Limb (tissue), 2 donors: Measurements from ENCODE around the gene TIMELESS.
"Not testable (repeated sequence)": the region's sequence is repeated elsewhere in the genome, so short reads cannot be mapped to it uniquely, and the experiment has no call there.

Experiments
- DNase-seq, 2 donors: peaks; one replicate each; pipeline ENCODE4 v3.0.0-alpha.2; 2016; ENCODE audit errors: extremely low spot score in 2 of 2

The TIMELESS gene

DNA sequence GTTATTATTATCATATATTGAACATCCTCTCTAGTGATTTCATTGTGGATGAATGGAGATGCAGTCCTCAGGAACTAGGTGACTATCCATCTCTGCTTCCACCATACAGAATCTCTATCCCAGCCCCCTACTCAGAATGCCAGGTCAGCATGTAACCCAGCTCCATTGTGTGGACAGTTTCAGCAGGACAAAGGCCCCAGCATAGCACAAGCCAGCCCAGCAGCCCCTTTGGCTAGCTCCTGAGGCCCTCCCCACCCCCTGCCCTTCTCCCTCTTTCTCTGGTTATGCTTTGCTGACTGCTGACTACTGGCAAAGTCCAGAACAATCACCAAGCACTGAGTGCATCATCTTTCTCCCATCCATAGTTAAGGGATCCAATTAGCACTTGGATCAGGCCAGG lies 13.3 kb upstream of the TIMELESS start:
- DNase-seq: no peak

DNA sequence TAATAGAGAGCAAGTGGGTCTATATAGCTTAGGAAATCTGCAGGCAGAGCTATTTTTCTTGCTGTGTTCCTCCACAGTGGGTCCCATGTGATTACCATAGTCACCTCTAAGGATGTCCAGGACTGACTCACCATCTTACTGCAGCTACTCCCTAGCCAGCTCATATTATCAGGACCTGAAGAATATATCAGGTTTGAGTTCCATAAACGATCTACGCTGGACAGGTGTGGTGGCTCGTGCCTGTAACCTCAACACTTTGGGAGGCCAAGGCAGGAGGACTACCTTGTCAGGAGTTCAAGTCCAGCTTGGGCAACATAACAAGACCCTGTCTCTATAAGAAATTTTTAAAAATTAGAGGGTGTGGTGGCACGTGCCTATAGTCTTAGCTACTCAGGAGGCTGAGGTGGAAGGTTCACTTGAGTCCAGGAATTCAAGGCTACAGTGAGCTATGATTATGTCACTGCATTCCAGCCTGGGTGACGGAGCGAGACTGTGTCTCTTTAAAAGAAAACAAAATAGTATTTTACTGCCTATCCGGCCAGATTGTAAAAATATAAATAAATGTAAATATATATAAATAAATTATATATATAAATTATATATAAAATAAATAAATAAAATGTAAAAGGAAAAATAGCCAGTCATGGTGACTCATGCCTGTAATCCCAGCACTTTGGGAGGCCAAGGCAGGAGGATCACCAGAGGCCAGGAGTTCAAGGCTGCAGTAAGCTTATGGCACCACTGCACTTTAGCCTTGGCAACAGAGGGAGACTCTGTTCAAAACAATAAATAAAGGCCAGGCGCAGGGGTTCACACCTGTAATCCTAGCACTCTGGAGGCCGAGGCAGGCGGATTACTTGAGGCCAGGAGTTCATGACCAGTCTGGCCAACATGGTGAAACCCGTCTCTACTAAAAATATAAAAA lies 12.3 kb upstream of the TIMELESS start:
- no peak for DNase-seq

DNA sequence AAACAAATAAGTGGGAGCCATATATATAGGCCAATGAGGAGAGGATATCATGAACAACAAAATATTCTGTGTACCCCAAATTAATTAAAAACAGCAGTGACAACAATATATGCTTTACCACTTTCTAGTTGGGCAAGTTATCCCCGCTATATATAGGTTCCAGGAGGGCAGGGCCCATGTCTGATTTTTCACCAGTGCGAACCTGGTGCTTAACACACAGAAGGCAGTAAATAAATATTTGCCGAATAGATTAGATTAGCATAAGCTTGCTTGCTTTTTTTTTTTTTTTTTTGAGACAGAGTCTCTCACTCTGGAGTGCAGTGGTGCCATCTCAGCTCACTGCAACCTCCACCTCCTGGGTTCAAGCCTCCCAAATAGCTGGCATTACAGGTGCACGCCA lies 8.6 kb upstream of the TIMELESS start:
- no peak for DNase-seq

DNA sequence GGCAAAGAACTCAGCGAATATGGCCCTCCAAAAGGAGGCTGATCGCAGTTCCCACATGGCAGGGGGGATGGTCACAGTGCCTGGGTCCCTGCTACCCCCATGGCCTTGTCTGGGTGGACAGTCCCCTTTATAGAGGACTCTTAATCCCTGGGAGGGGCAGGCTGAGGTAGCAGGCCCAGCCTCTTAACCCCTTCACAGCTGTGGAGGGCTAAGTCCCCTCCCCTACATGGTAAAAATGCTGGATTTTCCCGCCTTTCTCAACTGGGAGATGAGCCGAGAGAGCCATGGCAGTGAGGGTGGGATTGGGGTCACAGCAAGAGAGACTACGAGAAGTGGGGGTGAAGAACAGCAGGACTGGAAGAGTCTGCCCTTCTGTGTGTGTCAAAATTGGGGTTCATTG lies 5.3 kb upstream of the TIMELESS start, which contains the start of gene MIP:
TSS of gene MIP (minus strand) at position 101 of the 400 bp plus-strand sequence. CDS start at position 57, 44 bp downstream.
- DNase-seq: no peak

DNA sequence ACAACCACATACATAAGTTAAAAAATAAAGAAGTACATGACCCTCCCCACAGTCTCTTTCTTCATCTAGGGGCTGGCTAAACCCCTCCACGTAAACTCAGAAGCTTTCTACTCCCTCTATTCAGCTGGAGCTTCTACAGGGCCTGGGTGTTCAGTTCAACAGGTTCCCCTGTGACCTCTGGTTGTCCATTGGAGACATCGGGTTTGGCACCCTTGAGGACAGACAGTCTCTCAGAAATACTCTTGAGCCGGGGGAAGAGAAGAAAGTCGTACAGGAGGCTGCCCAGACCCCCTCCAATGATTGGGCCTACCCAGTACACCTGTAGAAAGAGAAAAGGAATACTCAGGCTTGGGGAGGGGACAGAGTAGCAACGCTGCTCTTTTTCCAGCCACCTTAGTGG lies 1.9 kb upstream of the TIMELESS start:
- no peak for DNase-seq

DNA sequence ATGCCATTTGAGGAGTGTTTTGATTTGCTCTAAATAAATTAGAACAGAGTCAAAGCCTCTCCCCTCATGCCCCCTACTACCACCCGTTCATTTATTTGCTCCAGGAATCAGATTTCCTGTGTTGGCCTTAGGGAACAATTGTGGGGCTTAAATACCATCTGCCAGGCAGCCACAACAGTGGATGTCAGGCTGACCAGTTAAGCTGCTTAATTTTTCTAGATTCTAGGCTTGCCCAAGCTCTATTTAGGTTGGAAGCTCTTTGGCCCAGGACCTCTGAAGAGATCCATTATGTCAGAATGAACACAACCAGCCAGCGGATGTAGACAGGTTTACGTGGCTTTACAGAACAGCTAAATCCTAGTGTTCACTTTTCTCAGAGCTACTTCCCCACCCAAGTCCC lies 1.0 kb upstream of the TIMELESS start:
- no peak for DNase-seq

DNA sequence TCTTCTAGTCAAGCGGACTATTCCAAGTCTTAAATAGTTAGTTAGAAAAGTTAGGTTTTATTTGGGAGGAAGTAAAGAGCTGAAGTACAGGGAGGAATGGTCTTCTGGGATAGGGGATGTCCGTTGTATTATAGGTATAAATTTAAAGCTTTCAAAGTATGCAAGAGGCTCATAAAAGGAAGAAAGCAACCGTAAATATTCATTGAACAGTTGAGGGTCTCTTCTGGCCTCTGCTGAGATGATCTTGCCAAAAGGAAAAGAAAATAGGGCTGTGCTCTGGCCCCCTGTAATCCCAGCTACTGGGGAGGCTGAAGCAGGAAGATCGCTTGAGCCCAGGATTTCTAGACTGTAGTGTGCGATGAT lies 377 bp upstream of the TIMELESS start:
- no peak for DNase-seq

DNA sequence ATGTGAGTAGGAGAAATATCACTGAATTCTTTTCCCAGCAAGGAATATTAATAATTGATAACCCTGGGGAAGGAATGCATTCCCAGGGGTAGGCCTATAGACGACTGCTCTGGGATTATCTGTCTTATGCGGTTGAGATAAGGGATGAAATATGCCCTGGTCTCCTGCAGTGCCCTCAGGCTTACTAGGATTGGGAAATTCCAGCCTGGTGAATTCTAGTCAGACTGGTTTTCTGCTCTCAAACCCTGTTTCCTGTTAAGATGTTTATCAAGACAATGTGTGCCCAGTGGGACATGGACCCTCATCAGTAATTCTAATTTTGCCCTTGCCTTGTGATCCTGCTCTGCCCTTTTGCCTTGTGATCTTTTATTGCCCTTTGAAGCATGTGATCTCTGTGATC lies 6.0 kb downstream of the TIMELESS start:
- DNase-seq: not testable (repeated sequence)

DNA sequence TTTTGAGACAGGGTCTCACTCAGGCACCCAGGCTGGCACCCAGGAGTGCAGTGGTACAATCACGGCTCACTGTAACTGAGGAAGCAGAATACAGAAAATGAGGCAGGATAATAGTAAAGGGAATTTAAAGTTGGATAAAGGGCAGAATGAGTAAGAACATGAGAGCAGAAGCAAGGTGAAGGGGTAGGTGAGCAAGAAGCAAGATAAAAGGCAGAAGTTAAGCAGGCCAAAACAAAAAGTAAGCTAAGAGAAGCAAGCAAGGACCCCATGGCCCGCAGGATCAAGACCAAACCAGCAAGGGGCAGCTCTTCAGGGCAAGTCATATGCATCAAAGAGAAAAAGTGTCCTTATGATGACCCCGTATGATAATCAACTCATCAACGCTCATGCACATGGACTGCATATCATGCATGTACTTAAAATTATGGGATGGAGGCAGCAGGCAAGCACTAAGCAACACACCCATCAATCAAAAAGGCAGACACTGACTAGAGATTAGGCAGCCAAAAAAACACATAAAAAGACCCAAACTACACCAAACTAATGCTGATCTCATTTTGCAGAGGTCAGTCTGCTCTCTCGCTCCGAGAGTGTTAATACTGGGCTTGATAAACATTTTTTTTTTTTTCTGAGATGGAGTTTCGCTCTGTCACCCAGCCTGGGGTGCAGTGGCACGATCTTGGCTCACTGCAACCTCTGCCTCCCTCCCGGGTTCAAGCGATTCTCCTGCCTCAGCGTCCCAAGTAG lies 11.6 kb downstream of the TIMELESS start:
- DNase-seq: no peak

DNA sequence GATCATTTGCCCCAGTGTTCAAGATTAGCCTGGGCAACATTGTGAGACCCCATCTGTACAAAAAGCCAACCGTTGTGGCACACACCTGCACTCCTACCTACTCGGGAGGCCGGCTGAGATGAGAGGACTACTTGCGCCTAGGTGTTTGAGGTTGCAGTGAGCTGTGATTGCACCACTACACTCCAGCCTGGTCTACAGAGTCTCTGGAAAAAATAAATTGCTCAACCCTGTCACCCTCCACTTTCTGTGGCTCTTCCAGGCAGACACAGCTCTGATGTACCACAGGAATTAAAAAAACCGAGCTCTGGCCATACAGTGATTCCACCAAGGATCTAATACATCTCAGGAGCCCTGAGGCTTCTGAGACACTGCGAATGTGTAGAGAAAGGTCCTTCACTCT lies 14.4 kb downstream of the TIMELESS start:
- DNase-seq: no peak

DNA sequence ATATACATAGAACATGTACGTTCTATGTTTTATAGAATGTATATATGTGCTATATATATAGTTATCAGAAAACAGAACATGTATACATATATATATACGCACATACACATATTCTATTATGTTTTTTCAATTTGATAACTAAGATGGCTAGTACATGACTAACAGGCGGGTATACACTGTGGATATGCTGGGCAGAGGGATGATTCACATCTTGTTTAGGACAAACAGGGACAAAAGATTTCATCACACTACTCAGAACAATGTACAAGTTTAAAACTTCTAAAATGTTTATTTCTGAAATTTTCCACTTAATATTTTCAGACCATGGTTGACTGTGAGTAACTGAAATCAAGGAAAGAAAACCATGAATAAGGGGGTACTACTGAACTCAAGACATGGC lies 17.4 kb downstream of the TIMELESS start:
- no peak for DNase-seq

DNA sequence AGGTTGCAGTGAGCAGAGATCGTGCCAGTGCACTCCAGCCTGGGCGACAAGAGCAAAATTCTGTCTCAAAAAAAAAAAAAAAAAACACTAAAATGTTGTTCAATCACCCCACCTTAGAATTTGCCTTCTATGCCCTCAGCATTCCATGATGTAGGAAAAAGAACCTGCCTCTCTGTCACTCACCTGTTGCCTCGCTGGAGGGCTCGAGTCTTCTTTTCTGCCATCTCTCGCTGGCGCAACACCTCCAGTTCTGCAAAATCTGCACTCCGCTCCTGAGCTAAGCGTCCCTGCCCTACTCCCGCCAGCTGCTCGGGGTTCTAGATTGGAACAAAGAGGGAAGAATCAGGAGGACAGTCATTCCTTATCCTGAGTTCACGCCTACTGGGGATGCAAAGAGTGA lies 17.9 kb downstream of the TIMELESS start:
- DNase-seq: no peak

DNA sequence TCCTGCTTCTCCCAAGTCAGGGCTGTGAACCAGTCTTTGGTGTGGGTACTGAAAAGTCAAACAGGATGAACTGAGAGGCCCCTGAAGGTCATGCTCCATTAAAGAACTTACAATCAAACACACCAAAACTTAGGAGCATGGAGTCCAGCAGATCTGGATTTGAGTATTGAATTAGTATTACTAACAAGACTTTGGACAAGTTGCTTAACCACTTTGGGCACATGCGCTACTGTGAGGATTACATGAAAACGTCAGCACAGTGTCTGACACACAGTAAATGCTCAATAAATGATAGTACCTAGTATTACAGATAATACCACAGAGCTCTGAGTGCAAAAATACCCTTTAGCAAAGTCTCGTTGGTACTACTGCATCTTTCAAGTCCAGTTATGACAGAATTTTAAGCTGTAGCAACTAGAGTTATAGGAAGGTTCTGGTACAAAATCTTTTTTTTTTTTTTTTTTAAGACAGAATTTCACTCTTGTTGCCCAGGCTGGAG lies 23.2 kb downstream of the TIMELESS start:
- DNase-seq: no peak

DNA sequence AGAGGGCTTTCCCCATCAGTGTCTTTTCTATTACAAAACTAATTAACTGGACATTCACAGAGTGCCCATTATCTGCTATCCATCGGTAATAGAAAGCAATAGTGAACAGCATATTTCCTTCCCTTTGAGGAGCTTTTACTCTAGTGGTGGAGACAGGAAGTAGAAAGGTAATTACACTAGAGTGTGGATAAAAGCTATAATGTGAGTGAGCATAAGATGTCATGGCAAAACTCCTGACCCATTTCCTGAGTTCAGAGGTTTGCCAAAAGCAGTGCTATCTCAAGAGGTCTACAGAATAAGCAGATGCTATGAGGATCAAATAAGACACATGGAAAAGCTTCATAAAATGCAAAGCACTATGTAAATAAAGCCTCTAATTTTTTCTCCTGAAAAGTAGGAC lies 24.0 kb downstream of the TIMELESS start:
- no peak for DNase-seq

DNA sequence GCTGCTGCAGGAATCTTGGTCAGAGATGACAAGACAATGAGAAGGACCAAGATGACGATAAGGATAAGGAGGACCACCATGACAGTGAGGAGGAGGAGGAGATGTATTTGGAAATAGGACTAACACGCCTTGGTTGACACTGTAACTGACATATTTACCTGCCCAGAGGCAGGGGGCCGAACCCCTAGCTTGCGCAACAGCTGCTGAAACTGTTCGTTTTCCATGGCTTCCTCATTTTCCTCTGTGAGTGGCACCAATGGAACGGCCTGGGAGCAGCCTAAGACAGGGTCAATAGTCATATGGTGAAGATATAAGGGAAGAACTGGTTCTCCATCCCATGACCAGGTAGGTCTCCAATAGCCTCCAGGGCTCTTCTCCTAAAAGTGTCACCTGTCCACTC lies 28.8 kb downstream of the TIMELESS start:
- no peak for DNase-seq

DNA sequence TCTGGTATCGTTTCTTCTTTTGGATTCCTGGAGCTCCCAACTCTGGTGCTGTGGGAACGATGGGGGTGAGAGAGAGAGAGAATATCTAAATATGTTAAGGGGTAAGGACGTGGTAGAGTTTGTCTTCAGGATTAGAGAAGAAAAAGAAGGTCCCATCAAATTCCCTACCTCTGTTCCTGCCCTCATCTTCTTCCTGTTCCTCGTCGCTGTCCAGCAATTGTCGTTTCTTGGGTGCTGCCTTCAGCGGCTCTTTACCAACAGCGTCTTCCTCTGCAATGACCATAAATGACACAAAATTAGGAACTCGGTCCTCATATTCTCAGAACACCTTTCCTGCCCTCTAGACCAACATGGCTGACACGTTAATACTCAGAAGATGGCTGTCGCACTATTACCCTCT lies 31.5 kb downstream of the TIMELESS start:
- no peak for DNase-seq

DNA sequence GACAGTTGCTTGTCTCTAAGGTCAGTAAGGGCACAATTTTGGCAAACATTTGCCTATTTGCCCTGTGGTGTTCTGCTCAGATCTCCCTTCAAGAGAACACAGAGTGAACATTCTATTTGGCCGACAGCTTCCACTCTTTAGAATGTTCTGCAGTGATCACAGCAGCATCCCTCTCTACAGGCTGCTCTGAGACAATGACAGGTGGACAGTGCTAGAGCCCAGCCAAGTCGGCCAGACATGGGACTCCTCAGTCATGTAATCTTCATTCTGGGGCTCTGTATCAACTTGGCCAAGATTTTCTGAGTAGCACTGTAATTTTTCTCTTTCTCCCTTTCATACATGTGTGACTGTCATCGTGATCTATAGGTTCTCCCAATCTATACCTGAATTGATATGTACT lies 34.8 kb downstream of the TIMELESS start:
- no peak for DNase-seq

DNA sequence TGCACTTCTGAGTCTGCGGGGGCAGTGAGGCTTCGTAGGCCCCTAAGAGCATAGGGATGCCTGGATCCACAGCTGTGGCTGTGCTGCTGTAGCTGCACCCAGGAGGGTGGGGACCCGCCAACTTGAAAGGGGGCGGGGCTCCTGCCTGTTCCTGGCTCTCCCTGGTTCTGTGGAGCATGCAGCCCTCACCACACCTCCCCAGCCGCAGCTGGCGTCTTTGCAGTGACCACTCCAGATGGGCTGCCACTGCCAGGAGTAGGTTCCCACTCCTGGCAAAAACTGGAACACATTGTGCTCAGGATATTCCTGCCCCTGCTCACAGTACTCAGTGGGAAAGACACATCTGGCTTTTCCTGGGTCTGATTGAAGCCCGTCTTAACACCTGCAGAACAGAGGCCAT lies 35.8 kb downstream of the TIMELESS start:
- DNase-seq: no peak

DNA sequence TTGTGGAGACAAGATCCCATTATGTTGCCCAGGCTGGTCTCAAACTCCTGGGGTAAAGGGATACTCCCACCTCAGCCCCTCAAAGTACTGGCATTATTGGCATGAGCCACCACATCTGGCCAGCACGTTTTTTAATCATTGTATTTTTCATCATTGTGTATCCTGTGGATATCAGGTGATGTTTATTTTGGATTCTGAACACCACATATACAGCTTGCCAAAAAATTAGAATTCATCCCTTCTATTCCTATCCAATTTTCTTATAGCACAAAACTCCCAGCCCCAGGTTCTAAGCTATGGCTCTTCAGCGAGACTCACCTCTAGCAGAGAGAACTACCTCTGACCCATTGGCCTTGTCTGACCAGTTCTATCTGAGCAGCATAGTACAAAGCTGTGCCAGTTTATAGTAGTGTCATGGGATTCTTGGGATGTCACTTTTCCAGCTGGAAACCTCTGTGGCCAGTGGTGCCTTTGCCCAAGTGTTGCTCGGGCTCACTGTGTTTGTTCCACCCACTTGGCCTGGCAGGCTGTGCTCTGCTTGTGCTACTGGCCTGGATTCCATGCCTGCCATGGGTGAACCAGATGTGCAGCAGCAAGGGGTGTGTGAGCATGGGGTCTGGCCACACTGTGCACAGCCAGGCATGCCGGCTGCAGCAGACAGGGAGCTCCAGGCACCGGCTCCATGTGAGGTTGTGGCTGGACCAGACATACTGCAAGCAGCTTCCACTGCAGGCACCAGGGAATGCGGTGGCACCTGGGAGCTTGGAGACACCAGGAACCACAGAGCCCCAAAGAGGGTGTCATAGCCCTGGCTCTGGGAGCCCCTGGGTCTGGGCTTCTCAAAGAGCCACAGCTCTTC lies 37.2 kb downstream of the TIMELESS start:
- no peak for DNase-seq

DNA sequence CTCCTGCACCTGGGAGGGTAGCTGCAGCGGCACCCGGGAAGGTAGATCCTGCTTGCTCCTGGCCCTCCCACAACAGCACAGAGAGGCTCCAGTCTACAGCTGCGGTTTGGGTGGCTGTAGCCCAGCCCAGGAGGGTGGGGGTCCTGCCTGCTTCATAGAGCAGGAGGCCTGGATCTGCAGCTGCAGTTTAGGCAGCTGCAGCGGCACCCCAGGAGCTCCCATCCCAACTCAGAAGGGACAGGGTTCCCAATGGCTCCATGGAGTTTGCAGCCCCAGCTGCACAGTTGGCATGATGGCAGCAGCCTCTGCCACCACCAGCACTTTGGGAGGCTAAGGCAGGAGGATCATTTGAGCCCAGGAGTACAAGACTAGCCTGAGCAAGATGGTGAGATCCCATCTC lies 38.5 kb downstream of the TIMELESS start:
- DNase-seq: no peak

DNA sequence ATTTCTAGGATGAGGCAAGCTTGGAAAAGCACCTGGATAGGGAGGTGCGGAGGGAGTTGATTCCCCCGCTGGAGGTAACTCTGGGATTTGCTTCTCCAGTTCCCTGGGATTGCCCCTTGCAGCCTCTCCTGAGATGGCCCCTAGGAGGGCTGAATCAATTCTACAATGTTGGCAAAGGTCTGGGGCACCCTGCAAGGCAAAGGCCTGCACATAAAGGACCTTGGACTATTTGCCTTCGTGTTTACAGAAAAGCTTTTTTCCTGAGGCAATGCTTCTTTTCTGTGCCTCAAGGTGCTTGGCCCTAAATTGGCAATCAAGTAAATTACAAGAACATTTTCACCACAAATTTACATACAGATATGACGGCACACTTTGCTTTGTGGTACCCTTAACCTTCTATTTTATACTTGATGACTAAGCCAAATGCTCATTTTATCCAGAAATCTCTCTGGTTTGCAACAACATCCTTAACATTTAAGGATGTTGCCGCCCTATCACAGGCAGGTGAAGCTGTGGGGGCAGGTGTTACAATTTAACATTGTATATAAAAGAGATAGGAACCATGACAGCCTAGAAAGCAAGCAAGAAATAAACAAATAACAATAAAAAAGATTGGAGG lies 40.3 kb downstream of the TIMELESS start:
- no peak for DNase-seq
